Adipose tissue (tissue), 3 donors: ENCODE data around the gene APLN. TPM values are rescaled to one million over a fixed set of nuclear protein-coding genes. Genes with fewer than 3 reads are reported as not detected.

ENCODE experiments used
- H3K27ac ChIP-seq: one replicate; pipeline ENCODE4 v1.5.1; 2013; ENCODE audit warnings: low read depth, low read length
- WGBS, 3 donors: extraction: QIAGEN DNeasy Blood & Tissue Kit; methylation state at CpG; one replicate each; pipeline ENCODE4 v1.1.7; 2013; 5-methylcytosine and 5-hydroxymethylcytosine counted together
- polyA plus RNA-seq, 3 donors: library from polyadenylated mRNA; stranded (reverse); fragments of 200-250 nt; gene quantifications; one replicate each; pipeline ENCODE4 v1.2.3, GENCODE V29; 2013
- donor health status: healthy with polysubstance abuse.
- donor health status: Bipolar disorder and iron deficiency.
- donor health status: healthy.

The APLN gene
- polyA plus RNA-seq, 3 donors: 0.40 to 2.8 (median 2.3) TPM

DNA sequence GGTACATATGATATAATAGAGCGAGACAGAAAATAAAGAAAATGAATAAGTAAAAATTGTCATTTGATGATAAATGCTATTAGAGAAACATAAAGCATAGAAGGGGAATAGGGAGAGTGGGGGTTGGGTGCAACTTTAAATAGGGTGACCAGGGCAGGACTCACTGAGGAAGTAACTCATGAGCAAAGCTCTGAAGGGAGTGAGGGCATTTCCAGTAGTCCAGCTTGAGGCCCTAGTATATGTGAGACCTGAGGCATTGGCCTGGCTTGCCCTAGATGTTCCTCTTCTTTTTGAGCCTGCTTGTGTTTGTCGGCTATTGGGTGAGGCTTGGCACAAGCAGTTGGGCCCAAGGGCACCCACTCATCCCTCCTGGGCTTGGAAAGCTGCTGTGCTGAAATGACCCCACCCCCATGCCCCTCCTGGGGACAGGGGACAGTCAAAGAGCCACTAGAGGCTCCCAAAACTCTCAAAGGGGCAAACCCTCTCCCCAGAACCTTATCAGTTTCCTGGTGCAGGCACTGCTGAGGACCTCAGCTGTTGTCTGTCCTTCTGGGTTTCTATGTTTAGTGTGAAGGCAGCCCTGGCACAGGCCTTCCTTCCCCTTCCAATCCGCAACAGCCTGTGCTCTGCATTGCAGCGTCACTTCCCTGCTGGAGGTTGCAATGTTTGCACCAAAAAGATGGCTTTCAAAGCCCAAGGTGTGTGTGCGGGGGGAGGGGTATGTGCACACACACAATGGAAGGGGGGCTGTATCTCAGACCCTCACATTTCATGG is 40.1 kb downstream of the APLN start:
- H3K27ac ChIP-seq: no peak overlapping the region
- WGBS, 3 donors: 69 to 89% (median 75%) methylated on average over 5 of the region's 5 CpGs

DNA sequence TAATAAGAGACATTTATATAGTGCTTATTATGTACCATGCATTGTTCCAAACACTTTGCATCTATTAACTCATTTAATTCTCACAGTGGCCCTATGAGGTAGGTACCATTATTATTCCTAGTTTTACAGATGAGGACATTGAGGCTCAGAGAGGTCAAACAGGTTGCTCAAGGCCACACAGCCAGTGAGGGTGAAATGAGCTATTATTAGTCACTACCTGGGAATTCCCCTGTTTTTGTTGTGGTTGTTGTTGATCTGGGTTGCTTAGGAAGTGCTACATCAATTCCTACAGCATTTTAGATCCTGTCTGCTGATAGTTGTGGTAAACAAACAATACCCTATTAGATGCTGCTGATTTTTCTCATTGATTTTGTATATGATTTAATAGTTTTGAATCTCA is 41.2 kb downstream of the APLN start:
- H3K27ac ChIP-seq: no peak overlapping the region

DNA sequence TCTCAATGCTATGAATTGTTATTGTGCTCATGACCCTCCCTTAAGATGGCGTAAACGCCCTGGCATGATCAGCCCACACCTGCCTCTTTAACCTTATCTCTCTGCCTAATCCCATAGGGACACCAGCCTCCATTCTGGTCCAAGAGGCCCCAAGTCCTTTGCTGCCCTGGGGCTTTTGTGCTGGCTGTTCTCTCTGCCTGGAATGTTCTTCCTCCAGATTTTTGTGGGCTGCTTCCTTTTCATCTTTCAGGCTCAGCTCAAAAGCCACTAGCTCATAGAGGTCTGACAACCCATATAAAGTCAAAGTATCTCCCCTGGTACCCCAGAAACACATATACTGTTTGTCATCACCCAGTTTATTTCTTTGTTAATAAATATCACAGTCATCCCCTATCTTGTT is 42.4 kb downstream of the APLN start:
- 69 to 88% (median 74%) methylated on average over 2 of the region's 2 CpGs for WGBS, 3 donors
- H3K27ac ChIP-seq: no peak overlapping the region

DNA sequence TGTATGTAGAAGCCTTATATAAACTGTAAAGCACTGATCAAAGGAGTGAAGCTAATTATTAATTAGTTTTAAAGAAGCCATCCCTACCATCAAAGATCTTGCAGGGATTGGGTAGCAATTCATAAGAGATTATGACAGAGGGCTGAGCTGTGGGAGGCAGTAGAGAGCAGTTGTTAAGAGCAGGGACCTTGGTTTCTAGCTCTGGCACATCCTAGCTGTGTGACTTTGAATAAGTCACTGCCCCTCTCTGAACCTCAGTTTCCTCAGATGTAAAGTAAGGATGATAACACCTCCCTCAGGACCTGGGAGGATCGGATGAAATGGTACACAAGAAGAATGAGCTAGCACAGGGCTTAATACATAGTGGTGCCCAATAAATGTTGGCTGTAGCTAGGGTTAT is 45.4 kb downstream of the APLN start:
- WGBS, 3 donors: 56 to 89% (median 62%) methylated on average over 1 of the region's 1 CpG
- no peak overlapping the region for H3K27ac ChIP-seq

DNA sequence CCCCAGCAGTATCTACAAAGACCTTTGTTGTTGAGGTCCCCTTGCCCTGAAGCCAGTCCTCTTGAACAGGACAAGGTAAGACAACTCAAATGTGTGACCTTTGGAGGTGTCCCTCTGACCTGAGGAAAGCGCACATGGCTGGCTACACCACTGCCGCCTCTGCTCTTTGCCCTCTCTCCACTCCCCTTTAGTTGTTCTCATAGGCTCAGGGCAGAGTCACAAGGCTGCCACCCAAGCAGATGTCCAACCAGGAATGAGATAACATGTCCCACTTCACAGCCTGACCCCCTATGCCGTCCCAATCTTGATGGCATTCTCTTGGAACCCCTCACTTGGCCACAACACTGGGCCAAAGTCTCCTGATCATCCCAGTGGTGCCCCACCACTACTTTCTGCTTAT is 46.3 kb downstream of the APLN start:
- WGBS, 3 donors: 75 to 93% (median 83%) methylated on average over 3 of the region's 3 CpGs
- no peak overlapping the region for H3K27ac ChIP-seq

DNA sequence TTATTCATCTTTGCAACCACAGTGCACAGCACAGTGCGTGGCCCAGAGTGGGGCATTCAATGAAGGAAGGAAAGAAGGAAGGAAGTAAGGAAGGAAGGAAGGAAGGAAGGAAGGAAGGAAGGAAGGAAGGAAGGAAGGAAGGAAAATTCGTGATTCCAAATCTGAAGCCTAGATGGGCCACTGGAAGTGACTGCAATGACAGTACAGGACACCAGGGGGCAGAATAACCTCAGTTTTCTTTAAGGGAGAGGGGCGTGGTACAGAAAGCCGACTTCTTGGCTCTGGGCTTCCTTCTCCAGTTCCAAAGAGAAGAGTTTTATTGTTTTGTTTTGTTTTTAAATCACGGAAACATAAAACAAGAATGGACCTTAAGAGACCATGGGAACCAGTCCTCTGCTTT is 47.8 kb downstream of the APLN start:
- WGBS, 3 donors: 4 to 7% (median 6%) methylated on average over 5 of the region's 5 CpGs
- no peak overlapping the region for H3K27ac ChIP-seq

DNA sequence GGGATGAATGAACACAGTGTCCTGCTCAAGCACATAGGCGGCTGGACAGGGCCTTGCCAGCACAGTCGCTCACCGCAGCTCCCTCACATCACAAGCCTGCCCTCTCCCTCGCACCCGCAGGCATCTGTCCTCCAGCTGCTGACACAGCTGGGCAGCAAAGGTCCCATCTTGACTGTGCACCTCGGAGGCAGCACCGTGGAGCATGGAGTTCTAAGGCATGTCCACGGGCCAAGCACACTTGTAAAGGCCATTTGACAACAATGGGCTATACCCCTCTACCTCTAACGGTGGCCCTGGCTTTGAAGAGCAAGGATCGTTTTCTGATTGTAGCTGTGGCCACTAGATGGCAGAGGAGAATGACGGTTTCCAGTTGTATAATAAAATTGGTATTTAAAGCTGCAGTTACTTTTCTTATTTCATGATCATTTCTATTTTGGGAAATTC is 53.8 kb downstream of the APLN start:
- 34 to 43% (median 38%) methylated on average over 11 of the region's 11 CpGs for WGBS, 3 donors
- no peak overlapping the region for H3K27ac ChIP-seq

DNA sequence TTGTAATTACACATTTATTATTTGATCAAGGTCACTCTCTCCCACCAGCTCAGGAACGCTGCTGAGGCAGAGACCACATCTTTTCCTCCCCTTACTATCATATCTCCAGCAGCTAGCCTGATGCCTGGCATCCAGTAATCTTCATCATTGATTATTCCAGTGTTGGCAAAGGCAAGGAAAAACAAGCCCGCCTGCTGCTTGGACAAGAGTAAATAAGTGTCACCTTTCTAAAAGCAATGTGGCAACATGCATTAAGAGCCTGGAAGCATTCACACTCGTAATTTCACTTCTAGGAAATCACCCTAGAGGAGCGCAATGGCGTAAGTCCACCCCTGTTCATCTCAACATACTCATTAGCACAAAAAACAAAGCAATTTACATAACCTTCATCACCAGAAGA is 54.8 kb downstream of the APLN start:
- 68 to 94% (median 73%) methylated on average over 5 of the region's 5 CpGs for WGBS, 3 donors
- H3K27ac ChIP-seq: no peak overlapping the region

DNA sequence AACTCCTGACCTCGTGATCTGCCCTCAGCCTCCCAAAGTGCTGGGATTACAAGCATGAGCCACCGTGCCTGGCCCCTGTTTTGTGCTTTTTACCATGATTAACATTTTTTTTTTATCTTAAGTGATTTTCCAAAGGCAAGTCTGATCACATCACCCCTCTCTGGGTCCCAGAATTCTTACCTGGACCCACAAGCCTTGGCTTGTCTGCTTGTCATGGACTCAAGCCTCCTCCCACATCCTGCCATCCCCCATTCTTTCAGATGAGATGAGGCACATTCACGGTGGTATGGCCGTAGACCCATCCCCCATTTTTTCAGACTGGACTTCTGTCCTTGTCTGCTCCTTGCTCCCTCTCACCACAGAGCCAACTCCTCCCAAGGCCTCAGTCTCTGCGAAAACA is 55.3 kb downstream of the APLN start:
- 79 to 83% (median 80%) methylated on average over 5 of the region's 5 CpGs for WGBS, 3 donors

DNA sequence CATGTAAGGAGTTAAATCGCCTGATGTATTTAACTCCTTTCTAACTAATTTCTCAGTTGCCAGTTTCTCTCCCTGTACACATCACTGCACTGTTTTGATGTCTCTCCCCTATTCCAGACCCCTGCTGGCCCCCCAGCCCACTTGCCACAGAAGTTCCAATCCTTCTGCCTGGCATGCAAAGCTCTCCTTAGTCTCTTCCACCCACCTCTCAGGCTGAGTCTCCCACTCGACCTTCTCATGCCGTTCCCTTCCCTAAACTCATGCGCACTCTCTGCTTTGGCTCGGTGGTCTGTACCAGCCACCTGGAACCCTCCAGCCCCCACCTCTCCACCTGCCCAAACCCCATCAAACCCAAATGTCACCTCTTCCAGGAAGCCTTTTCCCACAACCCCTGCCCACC is 56.9 kb downstream of the APLN start:
- H3K27ac ChIP-seq: no peak overlapping the region
- WGBS, 3 donors: 69 to 83% (median 82%) methylated on average over 4 to 5 of the region's 5 CpGs

More for the DNA sequence above, 55.3 kb downstream of the APLN start:
- no peak overlapping the region for H3K27ac ChIP-seq

DNA sequence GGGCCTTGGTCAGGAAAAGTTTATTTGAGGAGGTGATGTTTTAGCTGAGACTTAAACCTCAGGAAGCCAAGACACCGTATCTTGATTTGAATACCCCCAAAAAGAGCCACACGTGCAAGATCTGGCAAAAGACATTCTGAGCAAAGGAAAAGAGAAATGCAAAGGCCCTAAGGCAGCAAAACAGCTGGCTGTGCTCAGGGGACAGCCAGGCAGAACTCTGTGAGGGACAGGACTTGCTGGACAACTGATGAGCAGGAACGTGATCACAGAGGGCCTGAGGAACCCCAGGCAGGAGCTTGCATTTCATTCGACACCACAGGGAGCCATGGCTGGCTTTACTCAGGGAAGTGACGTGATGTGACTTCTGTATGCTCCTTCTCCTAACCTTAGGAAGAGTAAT is 58.7 kb downstream of the APLN start:
- 64 to 91% (median 89%) methylated on average over 5 of the region's 5 CpGs for WGBS, 3 donors
- H3K27ac ChIP-seq: no peak overlapping the region

Other genes with a start within 250 kb of the APLN start
- gene SMARCA1, start 131.5 kb downstream of the APLN start, polyA plus RNA-seq: 10 to 100 TPM in 2 of 3 donors, 1 to 10 TPM in 1; 7.7 to 24.0 (median 17.4) TPM
- gene OCRL, start 114.7 kb downstream of the APLN start, polyA plus RNA-seq: 10 to 100 TPM in 2 of 3 donors, 1 to 10 TPM in 1; 7.3 to 14.1 (median 13.5) TPM
- gene XPNPEP2, start 84.0 kb upstream of the APLN start, polyA plus RNA-seq: 1 to 10 TPM in 2 of 3 donors, under 1 TPM in 1; 0.87 to 7.4 (median 6.4) TPM
- 10 to 100 TPM in 2 of 3 donors, 1 to 10 TPM in 1; 2.8 to 14.9 (median 10.7) TPM for gene SASH3, start 125.0 kb upstream of the APLN start, polyA plus RNA-seq
- gene ZDHHC9, start 188.9 kb upstream of the APLN start, polyA plus RNA-seq: 10 to 100 TPM; 10.5 to 32.8 (median 16.3) TPM